Gastroesophageal sphincter (tissue), 4 donors: ENCODE results near the gene EIF2B1. TPM values are rescaled to one million over a fixed set of nuclear protein-coding genes. Genes with fewer than 3 reads are reported as not detected.

ENCODE experiments used
- ATAC-seq: fragments of 150-250 bp; one replicate; pipeline ENCODE4 v1.9.1; 2016; ENCODE audit warnings: mild to moderate bottlenecking, moderate library complexity
- H3K27ac ChIP-seq, 4 donors: fragments of 200-600 bp; sonication (generic) in 3 of 4; 1 replicate in 3 of 4; 2 replicates in 1 of 4; pipeline ENCODE4 v1.5.1; 2016 to 2019
- H3K27me3 ChIP-seq: fragments of 200-600 bp; sonication (generic); one replicate; pipeline ENCODE4 v1.5.1; 2019
- H3K36me3 ChIP-seq, 2 donors: fragments of 200-600 bp; sonication (generic); one replicate each; pipeline ENCODE4 v1.5.1; 2019; ENCODE audit warnings: control low read depth in 1 of 2
- H3K4me1 ChIP-seq, 3 donors: fragments of 200-600 bp; sonication (generic); 1 replicate in 2 of 3; 2 replicates in 1 of 3; pipeline ENCODE4 v1.5.1; 2016 to 2019; ENCODE audit warnings: control low read depth in 2 of 3
- H3K4me3 ChIP-seq, 2 donors: fragments of 200-600 bp; sonication (generic); one replicate each; pipeline ENCODE4 v1.5.1; 2019; ENCODE audit warnings: mild to moderate bottlenecking in 1 of 2, moderate library complexity in 1 of 2
- H3K9me3 ChIP-seq, 3 donors: fragments of 200-600 bp; sonication (generic); one replicate each; pipeline ENCODE4 v1.5.1; 2017 to 2019; ENCODE audit warnings: control low read depth in 2 of 3
- EP300 ChIP-seq: sonication (generic); formaldehyde crosslinking; IDR thresholded peaks from one replicate; pipeline ENCODE4 v1.6.1; 2017; ENCODE audit warnings: antibody characterized with exemption, mild to moderate bottlenecking
- POLR2A ChIP-seq, 2 donors: fragments of 450-650 bp; IDR thresholded peaks; one replicate each; pipeline ENCODE4 v1.6.1; 2017; ENCODE audit warnings: antibody characterized with exemption in 2 of 2, mild to moderate bottlenecking in 2 of 2, moderate library complexity in 1 of 2
- POLR2AphosphoS5 ChIP-seq: sonication (generic); formaldehyde crosslinking; IDR thresholded peaks from one replicate; pipeline ENCODE4 v1.6.1; 2017; ENCODE audit warnings: antibody characterized with exemption
- WGBS, 2 donors: methylation state at CpG; one replicate each; pipeline ENCODE4 v1.1.5; 2018; ENCODE audit warnings: low coverage in 1 of 2; 5-methylcytosine and 5-hydroxymethylcytosine counted together
- total RNA-seq, 4 donors: library from RNA; depleted of rRNA; stranded (reverse); fragments of >200 nt; gene quantifications; one replicate each; pipeline ENCODE4 v1.1.0, GENCODE V29; 2016
- TF ChIP-seq, protein P1 (sequence below), 4 experiments: fragments of 200-600 bp in 2 of 4; fragments of 450-650 bp in 2 of 4; sonication (generic) in 1 of 4; IDR thresholded peaks; one replicate each; pipeline ENCODE4 v1.5.1; 2017 to 2019; ENCODE audit warnings: antibody characterized with exemption in 4 of 4, mild to moderate bottlenecking in 2 of 4, moderate library complexity in 2 of 4

EIF2B1 gene
- total RNA-seq, 4 donors from 2014 or later: 94.7 to 113 (median 106) TPM

GRCh38 chr12:123601602-123602489, 31.6 kb downstream of the EIF2B1 start, which contains the start of gene DDX55:
Gene DDX55 (plus strand): TSS chr12:123602099. CDS start chr12:123602149, 50 bp downstream.
- Histone ChIP-seq H3K4me1 (peaks cover 0 to 31% (median 13%) of the 10 kb centered on the region in 3 donors), H3K9me3 (no peaks in the 10 kb centered on the region), H3K27ac (peak within 1 kb of the TSS; percentile 19 to 91 (median 89)), H3K27me3 (no peaks in the 10 kb centered on the region), H3K4me3 (peak within 1 kb of the TSS; percentile 64 to 100), H3K36me3 (peaks cover 0 to 44% of the 10 kb centered on the region in 2 donors)
- ATAC-seq: peak; percentile 94
- TF ChIP-seq, protein P1, sequence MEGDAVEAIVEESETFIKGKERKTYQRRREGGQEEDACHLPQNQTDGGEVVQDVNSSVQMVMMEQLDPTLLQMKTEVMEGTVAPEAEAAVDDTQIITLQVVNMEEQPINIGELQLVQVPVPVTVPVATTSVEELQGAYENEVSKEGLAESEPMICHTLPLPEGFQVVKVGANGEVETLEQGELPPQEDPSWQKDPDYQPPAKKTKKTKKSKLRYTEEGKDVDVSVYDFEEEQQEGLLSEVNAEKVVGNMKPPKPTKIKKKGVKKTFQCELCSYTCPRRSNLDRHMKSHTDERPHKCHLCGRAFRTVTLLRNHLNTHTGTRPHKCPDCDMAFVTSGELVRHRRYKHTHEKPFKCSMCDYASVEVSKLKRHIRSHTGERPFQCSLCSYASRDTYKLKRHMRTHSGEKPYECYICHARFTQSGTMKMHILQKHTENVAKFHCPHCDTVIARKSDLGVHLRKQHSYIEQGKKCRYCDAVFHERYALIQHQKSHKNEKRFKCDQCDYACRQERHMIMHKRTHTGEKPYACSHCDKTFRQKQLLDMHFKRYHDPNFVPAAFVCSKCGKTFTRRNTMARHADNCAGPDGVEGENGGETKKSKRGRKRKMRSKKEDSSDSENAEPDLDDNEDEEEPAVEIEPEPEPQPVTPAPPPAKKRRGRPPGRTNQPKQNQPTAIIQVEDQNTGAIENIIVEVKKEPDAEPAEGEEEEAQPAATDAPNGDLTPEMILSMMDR (IDR thresholded peaks at IDR 0.05): peak in 3 of 4 experiments; percentile 30 to 80 (median 38)
- TF ChIP-seq POLR2A (IDR thresholded peaks at IDR 0.05): peak; percentile 62 to 65
- TF ChIP-seq EP300: no peak
- TF ChIP-seq POLR2AphosphoS5: peak; percentile 85
- WGBS, 2 donors: 0% methylated on average over 6 of the region's 81 CpGs; no CpG with 5 or more reads in 1 of the 2 donors

- H3K27me3 ChIP-seq: no peaks in the 10 kb centered on the region
- no peaks in the 10 kb centered on the region for H3K9me3 ChIP-seq
- peaks cover 0 to 40% (median 13%) of the 10 kb centered on the region in 3 donors for H3K4me1 ChIP-seq
- H3K36me3 ChIP-seq: peaks cover 0 to 45% of the 10 kb centered on the region in 2 donors
- TF ChIP-seq POLR2A (IDR thresholded peaks at IDR 0.05): no peak
- no peak for TF ChIP-seq POLR2AphosphoS5
- TF ChIP-seq, protein P1 (IDR thresholded peaks at IDR 0.05): no peak
- no peak overlapping the region for H3K27ac ChIP-seq
- no peak overlapping the region for H3K4me3 ChIP-seq
- no peak for ATAC-seq
- 64 to 87% methylated on average over 3 to 7 of the region's 7 CpGs for WGBS, 2 donors
Measured at GRCh38 chr12:123599721-123600120, 33.8 kb downstream of the EIF2B1 start.

- Histone ChIP-seq H3K4me3 (no peak overlapping the region), H3K27ac (no peak overlapping the region), H3K9me3 (no peaks in the 10 kb centered on the region), H3K4me1 (peaks cover 0 to 41% (median 13%) of the 10 kb centered on the region in 3 donors), H3K36me3 (peaks cover 0 to 49% of the 10 kb centered on the region in 2 donors), H3K27me3 (no peaks in the 10 kb centered on the region)
- TF ChIP-seq EP300 (no peak), POLR2A (IDR thresholded peaks at IDR 0.05) (no peak)
- 100% methylated on average over 1 of the region's 1 CpG for WGBS, 2 donors
- ATAC-seq: no peak
Measured at GRCh38 chr12:123599310-123599709, 34.2 kb downstream of the EIF2B1 start.

GRCh38 chr12:123598522-123598921, 35.0 kb downstream of the EIF2B1 start:
- no peaks in the 10 kb centered on the region for H3K27me3 ChIP-seq
- no peaks in the 10 kb centered on the region for H3K9me3 ChIP-seq
- no peak for ATAC-seq
- no peak for TF ChIP-seq POLR2A (IDR thresholded peaks at IDR 0.05)
- TF ChIP-seq EP300: no peak
- no peak for TF ChIP-seq POLR2AphosphoS5
- TF ChIP-seq, protein P1 (IDR thresholded peaks at IDR 0.05): no peak
- H3K27ac ChIP-seq: no peak overlapping the region
- WGBS, 2 donors: 40 to 74% methylated on average over 1 to 2 of the region's 3 CpGs
- H3K36me3 ChIP-seq: peaks cover 0 to 57% of the 10 kb centered on the region in 2 donors
- peaks cover 0 to 33% (median 13%) of the 10 kb centered on the region in 3 donors for H3K4me1 ChIP-seq
- no peak overlapping the region for H3K4me3 ChIP-seq

GRCh38 chr12:123597100-123597499, 36.4 kb downstream of the EIF2B1 start:
- Histone ChIP-seq H3K9me3 (no peaks in the 10 kb centered on the region), H3K36me3 (peaks cover 0 to 71% of the 10 kb centered on the region in 2 donors), H3K4me1 (peaks cover 0 to 29% (median 7%) of the 10 kb centered on the region in 3 donors), H3K4me3 (no peak overlapping the region), H3K27ac (no peak overlapping the region), H3K27me3 (no peaks in the 10 kb centered on the region)
- ATAC-seq: no peak
- TF ChIP-seq, protein P1 (IDR thresholded peaks at IDR 0.05): no peak
- TF ChIP-seq POLR2A (IDR thresholded peaks at IDR 0.05): no peak
- TF ChIP-seq EP300: no peak
- no peak for TF ChIP-seq POLR2AphosphoS5
- WGBS, 2 donors: 75 to 83% methylated on average over 1 to 3 of the region's 3 CpGs
